KMS-11 (cell line): Measurements from ENCODE around the gene KTN1.

Source experiments
- H2AFZ ChIP-seq: fragments of 200-600 bp; sonication (generic); 2 replicates; pipeline ENCODE4 v1.6.1; 2016; ENCODE audit warnings: antibody characterized with exemption, mixed run types, low read depth
- H3K27ac ChIP-seq: fragments of 200-600 bp; sonication (generic); 2 replicates; pipeline ENCODE4 v1.6.1; 2016; ENCODE audit warnings: mild to moderate bottlenecking, mixed run types
- H3K27me3 ChIP-seq: fragments of 200-600 bp; sonication (generic); 2 replicates; pipeline ENCODE4 v1.6.1; 2017; ENCODE audit warnings: mild to moderate bottlenecking, low read depth, mixed run types, moderate library complexity; ENCODE audit not compliant: insufficient read depth
- H3K36me3 ChIP-seq: fragments of 200-600 bp; sonication (generic); 2 replicates; pipeline ENCODE4 v1.6.1; 2017; ENCODE audit warnings: mild to moderate bottlenecking, mixed run types; ENCODE audit not compliant: insufficient read depth
- H3K4me1 ChIP-seq: fragments of 200-600 bp; sonication (generic); 2 replicates; pipeline ENCODE4 v1.6.1; 2016; ENCODE audit warnings: mild to moderate bottlenecking, low read depth, mixed run types; ENCODE audit not compliant: poor library complexity, severe bottlenecking
- H3K4me2 ChIP-seq: fragments of 200-600 bp; sonication (generic); 2 replicates; pipeline ENCODE4 v1.7.0; 2016; ENCODE audit warnings: mild to moderate bottlenecking, mixed run types
- H3K4me3 ChIP-seq: fragments of 200-600 bp; sonication (generic); IDR thresholded peaks from 2 replicates; pipeline ENCODE4 v1.6.1; 2017; ENCODE audit warnings: low read depth, low read length, mixed read lengths; ENCODE audit not compliant: insufficient read depth
- H3K79me2 ChIP-seq: fragments of 200-600 bp; sonication (generic); 2 replicates; pipeline ENCODE4 v1.6.1; 2016; ENCODE audit warnings: low read depth, mixed run types; ENCODE audit not compliant: insufficient read depth
- H3K9ac ChIP-seq: fragments of 200-600 bp; sonication (generic); 2 replicates; pipeline ENCODE4 v1.6.1; 2016; ENCODE audit warnings: mild to moderate bottlenecking, mixed run types
- H4K20me1 ChIP-seq: fragments of 200-600 bp; sonication (generic); 2 replicates; pipeline ENCODE4 v1.6.1; 2016; ENCODE audit warnings: mild to moderate bottlenecking, mixed run types; ENCODE audit not compliant: insufficient read depth
- CTCF ChIP-seq: fragments of 200-600 bp; sonication (generic); conservative IDR thresholded peaks from 2 replicates; pipeline ENCODE4 v1.6.1; 2017; ENCODE audit warnings: low read depth, mild to moderate bottlenecking, antibody characterized with exemption, low read length, moderate library complexity, mixed read lengths

KTN1 gene

GRCh38 chr14:55620981-55621380 is 41.0 kb downstream of the KTN1 start:
- H3K27ac ChIP-seq, result no peak overlapping the region
- H3K4me3 ChIP-seq, result no peak overlapping the region
- no peak overlapping the region for H2AFZ ChIP-seq
- H3K4me2 ChIP-seq, result no peak overlapping the region
- no peak overlapping the region for H3K9ac ChIP-seq
- TF ChIP-seq CTCF, result no peak
- no peaks in the 10 kb centered on the region for H4K20me1 ChIP-seq
- H3K27me3 ChIP-seq, result no peaks in the 10 kb centered on the region
- no peaks in the 10 kb centered on the region for H3K4me1 ChIP-seq
- no peaks in the 10 kb centered on the region for H3K36me3 ChIP-seq
- no peaks in the 10 kb centered on the region for H3K79me2 ChIP-seq

- Histone ChIP-seq H3K4me1 (no peaks in the 10 kb centered on the region), H3K27ac (no peak overlapping the region), H3K27me3 (no peaks in the 10 kb centered on the region), H3K36me3 (no peaks in the 10 kb centered on the region), H2AFZ (no peak overlapping the region), H3K4me3 (no peak overlapping the region), H4K20me1 (no peaks in the 10 kb centered on the region), H3K79me2 (no peaks in the 10 kb centered on the region), H3K9ac (no peak overlapping the region), H3K4me2 (no peak overlapping the region)
- TF ChIP-seq CTCF, result no peak
Observed at GRCh38 chr14:55621391-55621790, 41.4 kb downstream of the KTN1 start.

- Histone ChIP-seq H3K9ac (no peak overlapping the region), H3K4me1 (peaks cover 7% of the 10 kb centered on the region), H2AFZ (no peak overlapping the region), H3K4me2 (no peak overlapping the region), H3K36me3 (no peaks in the 10 kb centered on the region), H3K27ac (no peak overlapping the region), H3K27me3 (no peaks in the 10 kb centered on the region), H4K20me1 (no peaks in the 10 kb centered on the region), H3K79me2 (no peaks in the 10 kb centered on the region), H3K4me3 (no peak overlapping the region)
- no peak for TF ChIP-seq CTCF
Observed at GRCh38 chr14:55624913-55625312, 44.9 kb downstream of the KTN1 start.

GRCh38 chr14:55625481-55625880 is 45.5 kb downstream of the KTN1 start:
- Histone ChIP-seq H3K79me2 (no peaks in the 10 kb centered on the region), H3K9ac (no peak overlapping the region), H3K4me1 (peaks cover 7% of the 10 kb centered on the region), H3K36me3 (no peaks in the 10 kb centered on the region), H2AFZ (no peak overlapping the region), H4K20me1 (no peaks in the 10 kb centered on the region), H3K4me3 (no peak overlapping the region), H3K27me3 (no peaks in the 10 kb centered on the region), H3K4me2 (no peak overlapping the region), H3K27ac (no peak overlapping the region)
- TF ChIP-seq CTCF, result no peak
